ENCODE results near the gene PLA2G5. TPM values are rescaled to one million over a fixed set of nuclear protein-coding genes. Genes with fewer than 3 reads are reported as not detected.

The PLA2G5 gene
- total and polyA plus RNA-seq, 2 of the 4 experiments (the other 2 are of a cell fraction), result not detected

DNA sequence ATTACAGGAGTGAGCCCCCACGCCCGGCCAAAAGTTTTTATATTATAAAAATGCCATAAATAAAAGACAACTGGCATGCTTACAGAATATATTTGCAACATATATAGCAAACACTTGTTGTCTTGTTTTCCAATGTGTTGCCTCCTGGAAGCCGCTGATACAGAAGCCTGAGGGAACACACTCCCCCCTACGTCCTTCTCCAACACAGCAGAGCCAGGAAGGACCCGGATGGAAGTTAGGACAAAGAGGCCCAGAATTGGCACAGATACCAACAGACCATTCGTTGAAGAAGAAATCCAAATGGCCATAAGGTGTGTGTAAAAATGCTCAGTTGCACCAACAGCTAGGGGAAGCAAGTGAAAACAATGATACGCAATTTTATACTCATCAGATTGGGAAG is 1.3 kb upstream of the PLA2G5 start:
- Histone ChIP-seq H3K23ac (ENCODE audit: low read depth, low read length) (no peak overlapping the region), H3K4me3 (ENCODE audit: insufficient read depth, low read depth, low read length) (no peak overlapping the region), H4K91ac (ENCODE audit: insufficient read depth, low read depth, low read length) (no peak overlapping the region), H4K20me1 (ENCODE audit: insufficient read depth, low read length) (no peaks in the 10 kb centered on the region), H3K4ac (ENCODE audit: low read depth, low read length) (no peak overlapping the region), H3K9me1 (ENCODE audit: insufficient read depth, low read length) (0 out of 2 replicates have a peak, but pooled peaks cover 1% of the 10 kb centered on the region), H3K36me3 (ENCODE audit: control insufficient read depth, insufficient read depth, low read length) (no peaks in the 10 kb centered on the region), H3K56ac (ENCODE audit: extremely low read depth, insufficient read depth, low read length) (no peak overlapping the region), H2BK5ac (ENCODE audit: low read depth, low read length, poor library complexity, severe bottlenecking) (no peak overlapping the region), H4K5ac (ENCODE audit: low read depth, low read length) (no peak overlapping the region), H2BK120ac (ENCODE audit: low read depth, low read length) (no peak overlapping the region), H2BK20ac (ENCODE audit: low read depth, low read length) (no peak overlapping the region), H3K9ac (ENCODE audit: low read depth, low read length) (no peak overlapping the region), H2AK9ac (replicated peaks; ENCODE audit: low read depth, low read length, poor library complexity) (no peak overlapping the region), H2BK15ac (ENCODE audit: low read depth, low read length) (no peak overlapping the region), H2AFZ (replicated peaks; ENCODE audit: low read length, poor library complexity) (no peak overlapping the region), H3K14ac (replicated peaks; ENCODE audit: low read depth, low read length) (no peak overlapping the region), H3K4me1 (ENCODE audit: control insufficient read depth, insufficient read depth, low read length) (0 out of 2 replicates have a peak, but pooled peaks cover 2% of the 10 kb centered on the region), H3K27ac (ENCODE audit: insufficient read depth, low read length) (no peak overlapping the region), H3K4me2 (ENCODE audit: low read depth, low read length) (no peak overlapping the region), H3K9me3 (ENCODE audit: control insufficient read depth, insufficient read depth, low read length) (no peaks in the 10 kb centered on the region), H4K8ac (ENCODE audit: low read depth in 2 of 2, low read length in 2 of 2) (no peak overlapping the region), H2AK5ac (ENCODE audit: low read depth, low read length) (no peak overlapping the region), H3K18ac (ENCODE audit: low read depth, low read length) (no peak overlapping the region), H3K79me1 (ENCODE audit: low read depth in 1 of 2, low read length in 2 of 2) (no peaks in the 10 kb centered on the region), H3K27me3 (ENCODE audit: control insufficient read depth, insufficient read depth, low read length) (no peaks in the 10 kb centered on the region)
- no peak for TF ChIP-seq MAFK (IDR thresholded peaks at IDR 0.05; ENCODE audit: low read depth, low read length)
- no peak for TF ChIP-seq RAD21 (IDR thresholded peaks at IDR 0.05; ENCODE audit: low read length)
- TF ChIP-seq BHLHE40 (IDR thresholded peaks at IDR 0.05; ENCODE audit: low read depth, low read length), result no peak
- no peak for TF ChIP-seq RFX5 (IDR thresholded peaks at IDR 0.05; ENCODE audit: low read depth, low read length)
- TF ChIP-seq USF2 (IDR thresholded peaks at IDR 0.05; ENCODE audit: low read depth, low read length), result no peak
- TF ChIP-seq POLR2A (IDR thresholded peaks at IDR 0.05; ENCODE audit: low read depth, low read length), result no peak
- TF ChIP-seq CEBPB (IDR thresholded peaks at IDR 0.05; ENCODE audit: low read depth, low read length), result no peak
- no peak for TF ChIP-seq NFE2L2 (IDR thresholded peaks at IDR 0.05; ENCODE audit: low read depth, low read length)
- TF ChIP-seq, protein P1, sequence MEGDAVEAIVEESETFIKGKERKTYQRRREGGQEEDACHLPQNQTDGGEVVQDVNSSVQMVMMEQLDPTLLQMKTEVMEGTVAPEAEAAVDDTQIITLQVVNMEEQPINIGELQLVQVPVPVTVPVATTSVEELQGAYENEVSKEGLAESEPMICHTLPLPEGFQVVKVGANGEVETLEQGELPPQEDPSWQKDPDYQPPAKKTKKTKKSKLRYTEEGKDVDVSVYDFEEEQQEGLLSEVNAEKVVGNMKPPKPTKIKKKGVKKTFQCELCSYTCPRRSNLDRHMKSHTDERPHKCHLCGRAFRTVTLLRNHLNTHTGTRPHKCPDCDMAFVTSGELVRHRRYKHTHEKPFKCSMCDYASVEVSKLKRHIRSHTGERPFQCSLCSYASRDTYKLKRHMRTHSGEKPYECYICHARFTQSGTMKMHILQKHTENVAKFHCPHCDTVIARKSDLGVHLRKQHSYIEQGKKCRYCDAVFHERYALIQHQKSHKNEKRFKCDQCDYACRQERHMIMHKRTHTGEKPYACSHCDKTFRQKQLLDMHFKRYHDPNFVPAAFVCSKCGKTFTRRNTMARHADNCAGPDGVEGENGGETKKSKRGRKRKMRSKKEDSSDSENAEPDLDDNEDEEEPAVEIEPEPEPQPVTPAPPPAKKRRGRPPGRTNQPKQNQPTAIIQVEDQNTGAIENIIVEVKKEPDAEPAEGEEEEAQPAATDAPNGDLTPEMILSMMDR (conservative IDR thresholded peaks at IDR 0.05; ENCODE audit: low read depth, low read length), result no peak
- TF ChIP-seq CHD1 (IDR thresholded peaks at IDR 0.05; ENCODE audit: low read depth, low read length), result no peak
- no peak for TF ChIP-seq MAZ (IDR thresholded peaks at IDR 0.05; ENCODE audit: borderline replicate concordance, low read depth, low read length)
- no peak for TF ChIP-seq MXI1 (IDR thresholded peaks at IDR 0.05; ENCODE audit: borderline replicate concordance, low read depth, low read length)
- TF ChIP-seq, protein P2, sequence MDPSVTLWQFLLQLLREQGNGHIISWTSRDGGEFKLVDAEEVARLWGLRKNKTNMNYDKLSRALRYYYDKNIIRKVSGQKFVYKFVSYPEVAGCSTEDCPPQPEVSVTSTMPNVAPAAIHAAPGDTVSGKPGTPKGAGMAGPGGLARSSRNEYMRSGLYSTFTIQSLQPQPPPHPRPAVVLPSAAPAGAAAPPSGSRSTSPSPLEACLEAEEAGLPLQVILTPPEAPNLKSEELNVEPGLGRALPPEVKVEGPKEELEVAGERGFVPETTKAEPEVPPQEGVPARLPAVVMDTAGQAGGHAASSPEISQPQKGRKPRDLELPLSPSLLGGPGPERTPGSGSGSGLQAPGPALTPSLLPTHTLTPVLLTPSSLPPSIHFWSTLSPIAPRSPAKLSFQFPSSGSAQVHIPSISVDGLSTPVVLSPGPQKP (IDR thresholded peaks at IDR 0.05; ENCODE audit: borderline replicate concordance, low read depth, low read length), result no peak
- TF ChIP-seq FOS (IDR thresholded peaks at IDR 0.05; ENCODE audit: low read depth, low read length), result no peak
- CTCF ChIA-PET, result interaction anchor here (0.7 kb wide), 1 partner anchor 128 kb away, joined by 7 read pairs; no protein-coding TSS in a partner anchor
- no TSS peak for BruUV-seq (replicated peaks)
- POLR2A ChIA-PET (ENCODE audit: unreplicated experiment), result no interaction called here
- dilution Hi-C loops (cut with HindIII; ENCODE audit: low sequenced_read_pairs, unreplicated experiment) (no loop called here), in situ Hi-C loops (cut with MboI; ENCODE audit: low sequenced_read_pairs) (no loop called here), intact Hi-C loops (cut with micrococcal nuclease) (no loop called here)
- ATAC-seq (ENCODE audit: low read depth), result no peak
- DNase-seq, result no peak
- WGBS, 2 experiments (ENCODE audit: extremely low coverage in 2 of 2, insufficient read length in 1 of 2), result 100% methylated on average over 1 of the region's 7 CpGs; no CpG with 5 or more reads in 1 of the 2 experiments

Data from IMR-90 (cell line).